NCI-H226 (cell line): ENCODE results near the gene KDM7A.
"Not testable (repeated sequence)": the region's sequence is repeated elsewhere in the genome, so short reads cannot be mapped to it uniquely, and the experiment has no call there.

Experiments
- DNase-seq: peaks from one replicate; pipeline ENCODE4 v3.0.0-alpha.2; 2015

KDM7A gene

DNA sequence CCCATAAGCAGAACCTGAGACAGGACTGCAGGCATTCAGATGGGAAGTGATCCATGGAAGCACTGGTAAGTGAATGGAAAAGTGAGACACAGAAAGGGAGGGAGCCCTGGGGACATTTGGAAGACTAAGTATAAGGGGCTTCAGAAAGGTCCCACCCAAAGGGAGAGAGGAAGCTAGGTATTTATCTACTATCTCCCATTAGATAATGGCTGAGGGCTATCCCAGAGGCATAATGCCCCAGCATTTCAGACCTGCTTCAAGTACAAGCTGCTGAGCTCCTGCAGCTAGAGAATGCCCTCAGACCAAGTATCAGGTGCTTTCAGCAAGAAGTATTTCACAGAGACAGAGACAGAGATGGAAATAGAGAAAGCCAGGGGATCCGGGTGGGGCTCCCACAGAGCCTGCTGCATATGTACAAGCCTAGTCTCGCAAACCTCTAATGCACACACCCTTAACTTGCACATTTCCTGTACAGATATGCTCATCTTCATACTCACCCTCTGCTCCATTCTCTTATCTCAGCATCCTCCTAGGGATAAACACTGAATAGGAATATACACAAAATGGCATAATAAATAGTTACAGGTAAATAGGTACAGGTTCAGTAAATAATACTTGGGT is 20.2 kb downstream of the KDM7A start:
- no peak for DNase-seq

- DNase-seq, result no peak
Measured at GRCh38 chr7:140155428-140155827, 21.4 kb downstream of the KDM7A start.

DNA sequence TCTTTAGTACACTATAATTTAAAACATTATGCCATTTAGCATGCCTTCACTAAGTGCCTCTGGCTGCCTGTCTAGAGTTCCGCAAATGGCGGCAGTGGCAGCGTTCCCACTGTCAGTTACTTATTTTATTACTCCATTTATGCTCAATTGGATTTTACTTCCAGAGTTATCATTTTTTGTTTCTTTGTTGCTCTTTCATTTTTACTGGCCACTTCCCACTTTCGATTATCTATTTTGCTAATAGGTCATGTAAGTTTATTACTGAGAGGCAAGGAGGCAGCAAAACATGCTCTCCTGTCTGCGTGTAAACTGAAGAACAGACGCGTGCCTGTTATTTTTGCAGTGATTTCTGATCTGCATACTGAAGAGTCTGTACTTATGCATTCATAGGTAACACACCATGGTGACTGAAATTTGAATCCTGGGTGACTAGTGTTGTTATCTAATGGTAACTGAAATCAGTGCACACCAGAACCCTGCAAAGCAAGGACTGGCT is 23.1 kb downstream of the KDM7A start:
- DNase-seq, result no peak

DNA sequence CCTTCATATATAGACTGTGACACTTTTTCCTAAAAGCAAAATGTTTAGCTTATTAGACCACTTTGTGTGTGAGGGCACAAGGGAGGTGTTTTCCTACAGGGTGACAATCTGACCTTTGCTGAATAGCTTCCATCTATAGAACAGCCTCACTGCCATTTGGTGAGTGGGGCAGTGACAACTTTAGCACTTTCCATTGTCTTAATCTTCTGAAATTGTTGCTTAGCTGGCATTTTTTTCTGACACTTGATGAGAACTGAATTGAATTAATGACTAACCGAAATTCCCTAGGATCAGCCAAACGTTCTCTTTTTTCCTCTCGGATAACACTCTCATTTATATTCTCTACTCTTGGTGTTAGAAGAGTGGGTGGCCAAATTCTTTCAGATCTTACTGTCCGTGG is 30.2 kb downstream of the KDM7A start:
- DNase-seq, result no peak

- DNase-seq, result no peak
Measured at GRCh38 chr7:140145709-140146108, 31.1 kb downstream of the KDM7A start.

DNA sequence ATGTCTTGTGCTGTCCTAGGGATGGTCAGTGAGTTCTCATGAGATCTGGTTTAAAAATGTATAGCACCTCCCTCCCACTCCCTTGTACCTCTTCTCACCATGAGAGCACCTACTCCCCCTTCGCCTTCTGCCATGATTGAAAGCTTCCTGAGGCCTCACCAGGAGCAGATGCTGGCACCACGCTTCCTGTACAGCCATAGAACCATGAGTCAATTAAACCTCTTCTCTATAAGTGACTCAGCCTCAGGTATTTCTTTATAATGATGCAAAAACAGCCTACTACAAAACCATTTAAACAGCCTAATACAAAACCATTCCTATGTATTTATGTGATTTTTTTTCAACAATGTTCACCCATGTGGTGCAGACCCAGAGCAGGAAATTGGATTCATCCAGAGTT is 32.0 kb downstream of the KDM7A start:
- DNase-seq, result no peak

DNA sequence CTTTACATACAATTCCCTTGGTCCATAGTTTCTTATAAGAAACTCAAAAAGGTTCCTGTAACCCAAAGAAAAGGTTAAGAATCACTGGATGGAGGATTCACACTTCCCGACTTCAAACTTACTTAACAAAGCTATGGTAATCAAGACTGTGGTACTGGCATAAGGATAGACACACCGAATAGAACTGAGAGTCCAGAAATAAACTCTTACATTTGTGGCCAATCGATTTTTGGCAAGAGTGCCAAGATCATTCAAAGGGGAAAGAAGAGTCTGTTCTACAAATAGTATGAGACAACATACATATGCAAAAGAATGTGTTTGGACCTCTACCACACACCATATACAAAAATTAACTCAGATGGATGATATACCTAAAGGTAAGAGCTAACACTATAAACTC is 32.8 kb downstream of the KDM7A start:
- no peak for DNase-seq

- no peak for DNase-seq
Measured at GRCh38 chr7:140142031-140142430, 34.8 kb downstream of the KDM7A start.

GRCh38 chr7:140141256-140141655 is 35.5 kb downstream of the KDM7A start:
- DNase-seq, result no peak

DNA sequence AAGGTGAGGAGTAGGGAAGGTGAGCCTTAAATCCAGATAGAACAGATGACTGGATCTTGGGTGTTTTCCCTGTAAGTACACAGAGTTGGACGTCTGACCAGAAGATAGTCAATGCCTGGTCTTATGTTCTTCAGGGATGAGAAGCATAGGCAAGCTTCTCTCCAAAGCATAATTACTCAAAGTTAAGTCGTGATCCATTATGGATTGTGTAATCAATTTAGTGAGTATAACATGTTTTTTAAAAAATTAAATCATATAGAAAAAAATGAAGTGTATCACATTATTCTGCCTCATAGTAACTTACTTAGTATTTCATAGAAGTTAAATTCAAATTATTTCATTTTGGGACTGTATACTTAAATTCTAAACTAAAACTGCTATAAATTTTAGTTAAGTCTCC is 39.7 kb downstream of the KDM7A start:
- no peak for DNase-seq

DNA sequence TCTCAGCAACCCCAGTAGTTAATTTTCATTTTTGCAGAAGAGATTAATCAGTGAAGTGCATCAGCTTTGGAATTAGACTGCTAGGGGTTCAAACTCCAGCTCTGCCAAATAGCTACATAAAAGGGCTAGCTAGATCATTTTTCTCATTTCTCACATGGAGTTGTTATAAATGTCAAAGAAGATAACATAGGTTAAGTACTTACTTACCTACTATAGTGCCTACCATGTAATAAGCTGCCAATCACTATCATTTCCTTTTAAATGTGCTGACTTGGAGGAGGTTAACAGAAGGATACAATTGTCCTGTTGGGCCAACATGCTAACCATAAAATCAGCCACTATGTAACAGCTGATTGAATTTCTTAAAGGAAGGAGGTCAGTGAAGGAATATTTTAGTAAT is 40.7 kb downstream of the KDM7A start:
- no peak for DNase-seq

GRCh38 chr7:140134039-140134438 is 42.7 kb downstream of the KDM7A start:
- no peak for DNase-seq

GRCh38 chr7:140127360-140128127 is 49.2 kb downstream of the KDM7A start:
- no peak for DNase-seq

GRCh38 chr7:140126435-140127034 is 50.2 kb downstream of the KDM7A start:
- DNase-seq, result no peak

GRCh38 chr7:140122965-140123364 is 53.8 kb downstream of the KDM7A start:
- DNase-seq, result no peak

DNA sequence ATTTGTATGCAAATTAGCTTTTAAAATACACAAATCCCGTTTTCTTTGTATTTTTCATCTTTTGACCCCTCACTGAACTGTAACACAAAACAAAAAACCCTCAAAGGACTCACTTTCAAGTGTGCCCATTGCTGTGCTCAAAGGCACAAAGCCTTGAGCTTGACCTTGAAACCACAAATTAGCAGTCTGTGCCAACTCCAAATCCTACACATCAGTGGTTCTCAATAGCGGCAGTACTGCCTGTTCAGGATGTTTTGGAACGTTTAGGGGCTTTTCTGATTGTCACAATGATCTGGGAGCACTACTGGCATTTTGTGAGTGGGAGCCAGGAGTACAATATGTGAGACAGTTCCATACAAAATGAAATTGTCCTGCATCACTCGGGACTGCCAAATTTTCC is 55.5 kb downstream of the KDM7A start:
- no peak for DNase-seq

DNA sequence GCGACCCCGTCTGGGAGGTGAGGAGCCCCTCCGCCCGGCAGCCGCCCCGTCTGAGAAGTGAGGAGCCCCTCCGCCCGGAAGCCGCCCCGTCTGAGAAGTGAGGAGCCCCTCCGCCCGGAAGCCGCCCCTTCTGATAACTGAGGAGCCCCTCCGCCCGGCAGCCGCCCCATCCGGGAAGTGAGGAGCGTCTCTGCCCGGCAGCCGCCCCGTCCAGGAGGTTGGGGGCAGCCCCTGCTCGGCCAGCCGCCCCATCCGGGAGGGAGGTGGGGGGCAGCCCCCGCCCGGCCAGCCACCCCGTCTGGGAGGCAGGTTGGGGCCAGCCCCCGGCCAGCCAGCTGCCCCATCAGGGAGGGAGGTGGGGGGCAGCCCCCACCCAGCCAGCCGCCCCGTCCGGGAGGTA is 62.0 kb downstream of the KDM7A start:
- DNase-seq, result not testable (repeated sequence)

DNA sequence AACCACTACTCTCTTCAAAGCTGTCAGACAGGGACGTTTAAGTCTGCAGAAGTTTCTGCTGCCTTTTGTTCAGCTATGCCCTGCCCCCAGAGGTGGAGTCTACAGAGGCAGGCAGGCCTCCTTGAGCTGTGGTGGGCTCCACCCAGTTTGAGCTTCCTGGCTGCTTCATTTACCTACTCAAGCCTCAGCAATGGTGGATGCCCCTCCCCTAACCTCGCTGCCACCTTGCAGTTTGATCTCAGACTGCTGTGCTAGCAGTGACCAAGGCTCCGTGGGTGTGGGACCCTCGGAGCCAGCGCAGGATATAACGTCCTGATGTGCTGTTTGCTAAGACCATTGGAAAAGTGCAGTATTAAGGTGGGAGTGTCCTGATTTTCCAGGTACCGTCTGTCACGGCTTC is 68.0 kb downstream of the KDM7A start:
- DNase-seq, result not testable (repeated sequence)

DNA sequence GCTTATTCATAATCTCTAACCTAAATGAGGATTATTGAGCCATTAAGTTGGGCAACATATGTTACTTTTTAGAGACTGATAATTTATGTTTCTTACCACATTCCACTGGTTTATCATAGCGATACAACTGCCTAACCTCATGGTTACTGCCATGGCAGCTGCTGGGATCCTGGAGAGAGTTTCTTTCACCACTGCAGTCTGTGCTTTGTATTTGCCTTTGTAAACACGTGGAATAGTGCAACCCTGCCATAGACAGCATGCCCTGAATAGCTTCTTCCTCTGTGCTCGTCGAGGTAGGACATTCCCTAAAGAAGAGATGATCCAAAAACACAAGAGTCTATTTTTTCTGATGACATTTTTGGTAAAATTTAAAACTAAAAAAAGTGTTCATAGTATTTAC is 80.3 kb downstream of the KDM7A start:
- no peak for DNase-seq

DNA sequence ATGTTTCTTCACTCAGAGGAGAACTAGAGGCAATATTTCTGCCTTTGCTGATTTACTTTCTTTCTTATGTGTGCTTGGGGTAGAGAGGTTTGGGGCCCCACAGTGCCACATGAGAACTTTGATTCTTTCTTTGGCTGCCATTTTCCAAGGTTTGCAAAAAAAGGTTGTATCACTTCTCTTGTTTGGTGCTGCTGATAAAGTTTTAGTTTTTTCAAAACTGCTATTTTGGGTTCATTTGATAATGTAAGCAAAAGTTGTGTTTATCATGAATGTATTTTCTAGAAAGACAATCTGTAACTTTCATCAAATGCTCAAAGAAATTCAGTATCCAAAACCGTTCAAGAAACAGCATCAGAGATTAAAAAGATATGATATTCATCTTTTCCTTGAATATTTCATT is 83.4 kb downstream of the KDM7A start:
- DNase-seq, result no peak

DNA sequence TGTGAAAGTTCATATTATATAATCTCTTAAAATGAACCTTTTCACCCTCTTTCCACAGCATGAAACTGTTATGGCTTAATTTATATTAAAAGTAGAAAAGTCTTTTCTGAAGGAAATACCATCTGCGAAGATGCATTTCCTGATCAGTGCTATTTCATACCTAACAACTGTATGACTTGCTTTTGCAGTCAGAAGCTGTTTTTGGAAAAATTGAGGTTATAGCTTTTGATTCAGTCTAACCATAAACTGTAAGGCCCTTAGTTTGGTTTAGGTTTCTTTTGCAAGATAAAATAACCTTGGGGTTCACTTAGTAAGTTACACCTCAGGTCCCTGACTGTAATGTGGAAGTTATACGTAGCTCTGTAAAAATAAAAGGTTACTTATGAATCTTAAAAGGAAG is 91.3 kb downstream of the KDM7A start:
- DNase-seq, result no peak

DNA sequence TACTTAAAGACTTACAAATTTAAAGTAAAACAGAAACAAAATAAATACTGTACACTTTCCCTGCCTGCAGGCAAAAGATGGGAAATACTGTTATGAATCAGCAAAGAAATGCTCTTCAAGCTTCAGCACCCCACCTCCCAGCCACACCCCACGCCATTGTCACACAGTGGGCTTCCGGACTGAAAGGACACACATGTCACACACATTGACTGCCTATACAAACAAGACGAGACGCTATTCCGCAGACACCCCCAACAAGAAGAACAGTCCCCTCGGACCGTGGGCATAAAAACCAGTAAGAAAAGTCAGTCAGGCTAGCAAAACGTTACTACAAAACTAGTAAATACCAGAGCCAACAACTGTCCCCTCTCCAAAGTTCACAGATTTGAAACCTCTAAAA is 91.8 kb downstream of the KDM7A start:
- no peak for DNase-seq

DNA sequence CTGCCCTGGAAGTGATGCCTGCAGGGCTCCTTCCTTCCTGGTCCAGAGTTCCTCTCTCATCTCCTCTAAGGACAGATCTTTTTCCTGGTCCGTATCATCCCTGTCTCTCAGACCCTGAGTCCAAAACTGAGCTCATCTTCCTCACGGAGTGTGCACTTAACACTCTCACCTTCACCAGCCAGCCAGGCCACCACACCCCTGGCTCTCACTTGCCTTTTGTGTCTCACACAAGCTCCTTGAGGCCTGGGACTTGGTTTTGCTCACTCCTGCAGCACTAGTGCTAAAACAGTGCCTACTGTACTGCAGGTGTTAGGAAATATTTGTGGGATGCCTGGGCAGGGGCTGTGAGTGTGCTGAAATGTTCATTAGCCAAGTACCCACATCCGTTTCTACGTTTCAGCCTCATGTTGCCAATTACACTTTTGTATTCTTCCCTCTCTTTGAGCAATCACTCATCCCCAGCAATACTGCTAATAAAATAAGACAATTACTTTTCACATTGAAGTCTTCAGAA is 92.6 kb downstream of the KDM7A start:
- no peak for DNase-seq

- DNase-seq, result no peak
Measured at GRCh38 chr7:140082770-140083169, 94.0 kb downstream of the KDM7A start.
